Measurements from ENCODE around the gene TSC22D1. TPM values are rescaled to one million over a fixed set of nuclear protein-coding genes. Genes with fewer than 3 reads are reported as not detected.
"Not testable (repeated sequence)": the region's sequence is repeated elsewhere in the genome, so short reads cannot be mapped to it uniquely, and the experiment has no call there.

TSC22D1 gene
- total RNA-seq, 1 experiment from 2014 or later: 194 TPM

- Histone ChIP-seq H3K9me2 (replicated peaks; ENCODE audit: low read length) (no peaks in the 10 kb centered on the region), H3K4me1 (ENCODE audit: insufficient read depth, low read length) (no peaks in the 10 kb centered on the region), H3K27me3 (ENCODE audit: low read length) (no peaks in the 10 kb centered on the region), H3K79me2 (ENCODE audit: low read length) (peaks cover 19% of the 10 kb centered on the region), H2AFZ (ENCODE audit: low read length) (no peak overlapping the region), H3K9ac (ENCODE audit: low read length) (no peak overlapping the region), H3K4me3 (ENCODE audit: low read length) (no peak overlapping the region), H4K20me1 (ENCODE audit: low read length) (no peaks in the 10 kb centered on the region), H3K36me3 (ENCODE audit: low read depth, low read length) (0 out of 2 replicates have a peak, but pooled peaks cover 6% of the 10 kb centered on the region), H3F3A (ENCODE audit: low read length, unreplicated experiment) (no peaks in the 10 kb centered on the region), H3K4me2 (ENCODE audit: low read length) (no peak overlapping the region), H3K9me3 (ENCODE audit: low read length) (no peaks in the 10 kb centered on the region), H3K27ac (ENCODE audit: low read length) (no peak overlapping the region)
- TF ChIP-seq CTCF (conservative IDR thresholded peaks at IDR 0.05; ENCODE audit: low read depth, low read length) (no peak), EZH2phosphoT487 (IDR thresholded peaks at IDR 0.05; ENCODE audit: borderline replicate concordance, low read length) (no peak), EZH2 (IDR thresholded peaks at IDR 0.05; ENCODE audit: low read length, unreplicated experiment) (no peak)
- ChIA-PET CTCF (no interaction called here), POLR2A (ENCODE audit: unreplicated experiment) (no interaction called here)
- intact Hi-C loops (cut with micrococcal nuclease): no loop called here
- DNase-seq: no peak
- no TSS peak for BruUV-seq (replicated peaks)
- ATAC-seq: no peak
Measured at GRCh38 chr13:44463759-44464158, 112.4 kb downstream of the TSC22D1 start.

GRCh38 chr13:44459674-44460073 is 116.5 kb downstream of the TSC22D1 start:
- H3K79me2 ChIP-seq (ENCODE audit: low read length): 0 out of 2 replicates have a peak, but pooled peaks cover 5% of the 10 kb centered on the region
- H3K27ac ChIP-seq (ENCODE audit: low read length): no peak overlapping the region
- TF ChIP-seq CTCF (conservative IDR thresholded peaks at IDR 0.05; ENCODE audit: low read depth, low read length) (no peak), EZH2phosphoT487 (IDR thresholded peaks at IDR 0.05; ENCODE audit: borderline replicate concordance, low read length) (no peak), EZH2 (IDR thresholded peaks at IDR 0.05; ENCODE audit: low read length, unreplicated experiment) (no peak)
- intact Hi-C loops (cut with micrococcal nuclease): no loop called here
- DNase-seq (no peak), ATAC-seq (no peak)
- H3K4me2 ChIP-seq (ENCODE audit: low read length): no peak overlapping the region
- POLR2A ChIA-PET (ENCODE audit: unreplicated experiment): no interaction called here
- CTCF ChIA-PET: interaction anchor here (0.6 kb wide), 1 partner anchor 18 kb away, joined by 3 read pairs; no protein-coding TSS in a partner anchor
- no peaks in the 10 kb centered on the region for H3F3A ChIP-seq (ENCODE audit: low read length, unreplicated experiment)
- no peak overlapping the region for H3K4me3 ChIP-seq (ENCODE audit: low read length)
- H4K20me1 ChIP-seq (ENCODE audit: low read length): no peaks in the 10 kb centered on the region
- peaks cover 8% of the 10 kb centered on the region; the same call in 1 of the 2 replicates for H3K36me3 ChIP-seq (ENCODE audit: low read depth, low read length)
- no peaks in the 10 kb centered on the region for H3K4me1 ChIP-seq (ENCODE audit: insufficient read depth, low read length)
- no peaks in the 10 kb centered on the region for H3K9me2 ChIP-seq (replicated peaks; ENCODE audit: low read length)
- H3K9ac ChIP-seq (ENCODE audit: low read length): no peak overlapping the region
- no peaks in the 10 kb centered on the region for H3K9me3 ChIP-seq (ENCODE audit: low read length)
- H2AFZ ChIP-seq (ENCODE audit: low read length): no peak overlapping the region
- no peaks in the 10 kb centered on the region for H3K27me3 ChIP-seq (ENCODE audit: low read length)
- no TSS peak for BruUV-seq (replicated peaks)

DNA sequence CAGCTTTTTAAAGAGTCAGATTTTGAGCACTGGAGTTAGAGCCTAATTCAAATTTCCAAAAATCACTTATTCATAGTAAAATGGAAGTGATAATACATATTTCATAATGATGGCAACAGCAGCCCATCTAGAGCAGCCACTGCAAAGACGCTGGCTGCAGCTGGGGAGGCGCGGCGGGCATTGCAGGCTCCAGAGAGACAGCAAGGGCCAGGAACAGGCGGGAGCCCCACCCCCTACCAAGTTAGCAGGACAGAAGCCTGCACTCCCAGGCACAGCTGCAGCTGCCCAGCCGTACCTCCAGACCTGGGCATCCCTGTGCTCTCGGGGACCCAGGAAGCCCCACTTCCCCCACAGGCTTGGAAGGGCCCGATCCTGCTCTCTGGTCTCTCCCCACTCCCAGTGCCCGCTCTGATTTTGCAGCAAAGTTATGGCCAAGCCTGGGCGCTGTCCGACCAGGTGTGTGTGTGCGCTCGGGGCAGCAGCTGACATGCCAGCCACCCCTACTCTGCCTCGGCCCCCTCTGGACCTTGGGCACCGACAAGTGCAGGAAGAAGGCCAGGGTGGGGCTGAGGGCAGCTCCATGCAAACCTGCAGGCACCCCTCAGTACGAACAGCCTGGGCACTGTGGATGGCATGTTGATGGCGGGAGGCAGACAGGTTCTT is 117.7 kb downstream of the TSC22D1 start:
- Histone ChIP-seq H3K36me3 (ENCODE audit: low read depth, low read length) (peaks cover 8% of the 10 kb centered on the region; the same call in 1 of the 2 replicates), H3K9ac (ENCODE audit: low read length) (no peak overlapping the region), H4K20me1 (ENCODE audit: low read length) (no peaks in the 10 kb centered on the region), H3K9me2 (replicated peaks; ENCODE audit: low read length) (no peaks in the 10 kb centered on the region), H3K27me3 (ENCODE audit: low read length) (no peaks in the 10 kb centered on the region), H2AFZ (ENCODE audit: low read length) (no peak overlapping the region), H3K27ac (ENCODE audit: low read length) (no peak overlapping the region), H3K79me2 (ENCODE audit: low read length) (0 out of 2 replicates have a peak, but pooled peaks cover 5% of the 10 kb centered on the region), H3F3A (ENCODE audit: low read length, unreplicated experiment) (no peaks in the 10 kb centered on the region), H3K4me2 (ENCODE audit: low read length) (no peak overlapping the region), H3K4me1 (ENCODE audit: insufficient read depth, low read length) (no peaks in the 10 kb centered on the region), H3K9me3 (ENCODE audit: low read length) (no peaks in the 10 kb centered on the region), H3K4me3 (ENCODE audit: low read length) (no peak overlapping the region)
- DNase-seq (no peak), ATAC-seq (no peak)
- intact Hi-C loops (cut with micrococcal nuclease): no loop called here
- TF ChIP-seq CTCF (conservative IDR thresholded peaks at IDR 0.05; ENCODE audit: low read depth, low read length) (no peak), EZH2phosphoT487 (IDR thresholded peaks at IDR 0.05; ENCODE audit: borderline replicate concordance, low read length) (no peak), EZH2 (IDR thresholded peaks at IDR 0.05; ENCODE audit: low read length, unreplicated experiment) (no peak)
- ChIA-PET CTCF (no interaction called here), POLR2A (ENCODE audit: unreplicated experiment) (no interaction called here)
- no TSS peak for BruUV-seq (replicated peaks)

GRCh38 chr13:44456212-44456611 is 119.9 kb downstream of the TSC22D1 start:
- H4K20me1 ChIP-seq (ENCODE audit: low read length); H3K4me2 ChIP-seq (ENCODE audit: low read length); BruUV-seq (replicated peaks); H3K4me1 ChIP-seq (ENCODE audit: insufficient read depth, low read length); H3K27me3 ChIP-seq (ENCODE audit: low read length); H3K9me3 ChIP-seq (ENCODE audit: low read length); H3K9ac ChIP-seq (ENCODE audit: low read length); DNase-seq; H3K9me2 ChIP-seq (replicated peaks; ENCODE audit: low read length); POLR2A ChIA-PET (ENCODE audit: unreplicated experiment); H3K36me3 ChIP-seq (ENCODE audit: low read depth, low read length); H3K27ac ChIP-seq (ENCODE audit: low read length); intact Hi-C loops (cut with micrococcal nuclease); CTCF ChIA-PET; ATAC-seq; H2AFZ ChIP-seq (ENCODE audit: low read length); H3F3A ChIP-seq (ENCODE audit: low read length, unreplicated experiment); H3K79me2 ChIP-seq (ENCODE audit: low read length); H3K4me3 ChIP-seq (ENCODE audit: low read length): not testable (repeated sequence)
